Effector CD8-positive, alpha-beta T cell (primary cell): ENCODE measurements around the gene AHCTF1.
"Not testable (repeated sequence)": the region's sequence is repeated elsewhere in the genome, so short reads cannot be mapped to it uniquely, and the experiment has no call there.

ENCODE experiments used
- DNase-seq: peaks from one replicate; lab custom pipeline; 2025; lab: John Stamatoyannopoulos, UW

The AHCTF1 gene

GRCh38 chr1:246836209-246836966, 95.4 kb downstream of the AHCTF1 start:
- DNase-seq, result no peak

DNA sequence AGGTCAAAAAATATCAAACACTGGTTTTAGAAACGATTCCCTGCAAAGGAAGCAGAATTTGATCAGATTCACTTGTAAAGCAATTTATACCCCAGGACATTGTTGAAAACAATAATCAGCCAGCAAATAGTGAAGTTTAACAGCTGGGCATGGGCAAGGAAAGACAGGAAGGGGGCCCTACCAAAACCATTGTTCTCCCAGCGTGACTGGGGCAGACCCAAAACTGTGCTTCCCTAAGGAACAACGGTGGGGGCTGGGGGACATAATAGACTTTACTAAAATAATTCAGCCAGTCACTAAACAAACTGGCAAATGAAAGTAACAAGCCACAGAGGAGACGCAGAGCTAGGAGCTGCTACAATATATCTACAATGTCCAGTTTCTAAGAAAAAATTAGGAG, 100.2 kb downstream of the AHCTF1 start:
- no peak for DNase-seq

- DNase-seq, result no peak
Measured at GRCh38 chr1:246828818-246829217, 102.9 kb downstream of the AHCTF1 start.

GRCh38 chr1:246827396-246827795, 104.4 kb downstream of the AHCTF1 start:
- DNase-seq, result no peak

DNA sequence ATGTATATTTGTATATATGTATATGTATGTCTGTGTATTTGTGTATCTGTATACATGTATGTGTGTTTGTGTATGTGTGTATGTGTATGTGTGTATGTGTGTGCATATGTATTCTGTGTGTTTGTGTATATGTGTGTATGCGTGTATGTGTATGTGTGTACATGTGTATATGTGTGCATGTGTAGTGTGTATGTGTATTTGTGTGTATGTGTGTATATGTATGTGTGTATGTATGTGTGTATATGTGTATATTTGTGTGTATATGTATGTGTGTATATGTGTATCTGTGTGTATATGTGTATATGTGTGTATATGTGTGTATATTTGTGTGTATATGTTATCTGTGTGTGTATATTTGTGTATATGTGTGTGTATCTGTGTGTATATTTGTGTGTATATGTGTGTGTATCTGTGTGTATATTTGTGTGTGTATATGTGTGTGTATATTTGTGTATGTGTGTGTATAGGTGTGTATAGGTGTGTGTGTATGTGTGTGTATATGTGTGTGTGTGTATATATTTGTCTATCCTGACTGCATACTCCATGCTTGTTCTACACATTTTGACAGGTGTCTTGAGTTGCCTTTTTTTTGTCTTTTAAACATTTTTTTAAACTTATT, 106.1 kb downstream of the AHCTF1 start:
- DNase-seq, result no peak

GRCh38 chr1:246824541-246824940, 107.2 kb downstream of the AHCTF1 start:
- DNase-seq, result no peak

DNA sequence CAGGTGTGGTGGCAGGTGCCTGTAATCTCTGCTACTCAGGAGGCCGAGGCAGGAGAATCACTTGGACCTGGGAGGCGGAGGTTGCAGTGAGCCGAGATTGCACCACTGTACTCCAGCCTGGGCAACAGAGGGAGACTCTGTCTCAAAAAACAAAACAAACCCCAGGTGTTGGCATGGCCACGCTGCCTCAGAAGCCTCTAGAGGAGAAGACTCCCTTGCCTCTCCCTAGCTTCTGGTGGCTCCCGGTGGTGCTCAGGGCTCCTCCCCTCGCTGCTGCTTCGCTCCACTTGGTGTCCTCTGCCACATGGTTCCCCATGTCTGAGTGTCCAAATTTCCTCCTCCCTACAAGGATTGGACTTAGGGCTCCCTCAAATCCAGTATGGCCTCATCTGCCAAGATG, 109.6 kb downstream of the AHCTF1 start:
- DNase-seq, result not testable (repeated sequence)

DNA sequence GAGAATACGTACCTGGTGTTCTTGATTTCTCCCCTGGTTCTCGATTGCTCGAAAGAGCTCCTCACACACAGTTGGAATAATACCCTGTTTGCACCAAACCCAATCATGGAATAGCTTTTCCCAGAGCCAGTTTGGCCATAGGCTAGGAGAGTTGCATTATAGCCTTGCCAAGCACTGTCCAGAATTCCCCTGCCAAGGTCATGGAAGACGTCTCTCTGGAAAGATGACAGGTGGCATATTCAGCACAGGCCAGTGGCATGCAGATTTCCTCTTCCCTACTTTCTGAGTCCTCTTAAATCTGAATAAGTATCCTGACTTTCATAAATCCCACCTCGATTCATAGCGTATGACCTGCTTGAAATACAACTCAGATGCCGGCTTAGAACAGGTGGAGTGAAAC, 111.1 kb downstream of the AHCTF1 start:
- no peak for DNase-seq

DNA sequence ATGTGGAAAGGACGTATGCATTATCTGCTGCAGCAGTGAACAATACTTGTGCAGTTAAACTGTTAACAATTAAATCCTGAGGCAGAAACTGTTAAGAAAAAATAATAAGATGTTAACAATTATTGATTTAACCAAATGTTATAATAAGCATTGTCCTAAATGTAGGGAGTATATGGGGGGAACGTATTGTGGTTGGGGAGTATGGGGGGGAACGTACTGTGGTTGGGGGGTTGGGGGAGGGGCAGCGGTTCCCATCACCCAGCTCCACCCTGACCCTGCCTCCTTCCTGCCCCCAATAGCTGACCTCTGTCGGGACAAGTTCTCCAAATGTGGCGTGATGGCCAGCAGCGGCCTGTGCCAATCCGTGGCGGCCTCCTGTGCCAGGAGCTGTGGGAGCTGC, 114.0 kb downstream of the AHCTF1 start:
- peak; percentile 22 for DNase-seq

GRCh38 chr1:246815693-246816270, 116.0 kb downstream of the AHCTF1 start:
- no peak for DNase-seq

DNA sequence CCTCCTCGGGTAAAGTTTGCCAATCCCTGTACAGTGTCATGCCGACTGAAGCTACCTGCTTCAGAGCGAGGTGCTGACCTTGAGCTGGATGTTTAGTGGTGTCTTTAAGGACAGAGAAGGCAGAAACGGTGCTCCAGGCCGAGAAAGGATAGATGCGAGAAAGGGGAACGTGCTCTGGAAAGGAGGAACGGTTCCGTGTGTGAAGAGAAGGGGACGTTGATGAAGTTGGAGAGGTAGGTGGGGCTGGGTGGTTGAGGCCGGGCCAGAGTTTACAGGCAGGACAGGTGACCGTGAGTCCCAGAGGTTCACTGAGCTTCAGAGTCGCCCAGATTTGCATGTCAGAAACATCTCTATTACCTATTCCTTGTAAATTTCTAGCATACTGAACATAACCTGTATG, 116.9 kb downstream of the AHCTF1 start:
- no peak for DNase-seq

DNA sequence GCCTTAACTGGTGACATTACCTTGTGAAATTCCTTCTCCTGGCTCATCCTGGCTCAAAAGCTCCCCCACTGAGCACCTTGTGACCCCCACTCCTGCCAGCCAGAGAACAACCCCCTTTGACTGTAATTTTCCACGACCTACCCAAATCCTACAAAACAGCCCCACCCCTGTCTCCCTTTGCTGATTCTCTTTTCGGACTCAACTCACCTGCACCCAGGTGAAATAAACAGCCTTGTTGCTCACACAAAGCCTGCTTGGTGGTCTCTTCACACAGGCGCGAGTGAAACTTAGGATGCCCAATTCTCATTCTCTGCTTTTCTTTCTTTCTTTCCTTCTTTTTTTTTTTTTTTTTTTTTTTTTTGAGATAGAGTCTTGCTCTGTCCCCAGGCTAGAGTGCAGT, 118.4 kb downstream of the AHCTF1 start:
- not testable (repeated sequence) for DNase-seq

- DNase-seq, result no peak
Measured at GRCh38 chr1:246811985-246812384, 119.8 kb downstream of the AHCTF1 start.

DNA sequence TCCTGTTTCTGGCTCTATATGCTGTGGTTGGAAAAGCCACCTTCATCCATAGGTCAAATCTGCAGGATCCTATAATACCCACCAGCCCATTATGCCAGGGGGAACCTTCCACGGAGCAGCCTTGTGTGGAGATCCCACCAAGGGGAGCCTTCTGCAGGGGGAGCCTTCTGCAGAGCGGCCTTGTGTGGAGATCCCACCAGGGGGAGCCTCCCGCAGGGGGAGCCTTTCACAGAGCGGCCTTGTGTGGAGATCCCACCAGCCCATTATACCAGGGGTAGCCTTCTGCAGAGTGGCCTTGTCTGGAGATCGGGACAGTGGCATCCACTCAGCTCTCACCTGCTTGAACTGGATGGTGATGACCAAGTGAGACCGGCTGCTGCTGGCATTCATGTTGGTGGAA, 122.3 kb downstream of the AHCTF1 start:
- no peak for DNase-seq

GRCh38 chr1:246805135-246805716, 126.5 kb downstream of the AHCTF1 start:
- DNase-seq, result no peak

DNA sequence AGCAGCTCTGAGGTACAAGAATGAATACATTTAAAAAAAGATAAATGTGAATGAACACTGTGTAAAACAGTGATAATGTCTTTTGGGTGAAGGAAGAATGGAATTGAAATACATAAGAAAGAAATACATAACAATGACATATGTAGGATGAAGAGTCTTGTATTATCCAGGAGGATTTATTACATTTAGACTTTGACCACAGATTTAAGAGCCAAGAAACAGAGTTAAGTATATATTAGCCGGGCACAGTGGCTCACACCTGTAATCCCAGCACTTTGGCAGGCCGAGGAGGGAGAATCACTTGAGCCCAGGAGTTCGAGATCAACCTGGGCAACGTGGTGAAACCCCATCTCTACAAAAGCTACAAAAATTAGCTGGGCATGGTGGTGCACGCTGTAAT, 127.9 kb downstream of the AHCTF1 start:
- no peak for DNase-seq

DNA sequence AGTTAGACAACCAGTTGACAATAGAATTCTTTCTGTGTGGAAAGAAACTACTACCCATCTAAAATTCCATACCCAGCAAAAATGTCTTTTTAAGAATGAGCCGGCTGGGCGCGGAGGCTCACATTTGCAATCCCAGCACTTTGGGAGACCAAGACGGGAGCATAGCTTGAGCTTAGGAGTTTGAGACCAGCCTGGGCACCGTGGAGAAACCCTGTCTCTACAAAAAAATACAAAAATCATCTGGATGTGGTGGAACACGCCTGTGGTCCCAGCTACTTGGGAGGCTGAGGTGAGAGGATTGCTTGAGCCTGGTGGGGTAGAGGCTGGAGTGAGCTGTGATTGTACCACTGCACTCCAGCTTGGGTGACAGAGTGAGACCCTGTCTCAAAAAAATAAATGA, 128.4 kb downstream of the AHCTF1 start:
- no peak for DNase-seq

DNA sequence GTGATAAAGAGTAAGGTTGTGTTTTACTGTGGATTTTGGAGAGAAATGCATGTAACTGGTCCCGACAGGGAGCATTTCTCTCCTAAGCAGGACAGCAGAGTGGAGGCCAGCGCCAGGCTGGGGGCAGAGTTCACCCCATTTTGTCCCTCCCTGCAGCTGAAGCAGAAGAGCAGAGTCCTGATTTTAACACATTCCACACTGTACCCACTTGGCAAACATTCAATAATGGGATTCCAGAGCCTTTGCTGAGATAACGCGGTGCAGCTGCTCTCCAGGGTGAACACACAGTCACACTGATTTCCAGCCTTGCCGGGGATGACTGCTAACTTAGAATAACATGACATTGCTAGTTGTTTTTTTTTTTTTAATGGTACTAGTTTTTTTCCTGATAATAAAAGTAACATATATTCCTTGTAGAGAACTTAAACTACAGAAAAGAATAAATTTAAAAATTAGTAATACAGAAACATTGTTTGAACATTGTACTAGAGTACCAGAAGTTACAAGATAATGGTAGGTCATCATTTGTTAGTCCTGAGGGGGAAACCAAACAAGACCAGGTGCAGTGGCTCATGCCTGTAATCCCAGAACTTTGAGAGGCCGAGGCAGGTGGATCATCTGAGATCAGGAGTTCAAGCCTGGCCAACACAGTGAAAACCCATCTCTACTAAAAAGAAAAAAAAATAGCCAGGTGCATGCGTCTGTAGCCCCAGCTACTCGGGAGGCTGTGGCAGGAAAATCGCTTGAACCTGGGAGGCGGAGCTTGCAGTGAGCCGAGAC, 130.3 kb downstream of the AHCTF1 start:
- no peak for DNase-seq

DNA sequence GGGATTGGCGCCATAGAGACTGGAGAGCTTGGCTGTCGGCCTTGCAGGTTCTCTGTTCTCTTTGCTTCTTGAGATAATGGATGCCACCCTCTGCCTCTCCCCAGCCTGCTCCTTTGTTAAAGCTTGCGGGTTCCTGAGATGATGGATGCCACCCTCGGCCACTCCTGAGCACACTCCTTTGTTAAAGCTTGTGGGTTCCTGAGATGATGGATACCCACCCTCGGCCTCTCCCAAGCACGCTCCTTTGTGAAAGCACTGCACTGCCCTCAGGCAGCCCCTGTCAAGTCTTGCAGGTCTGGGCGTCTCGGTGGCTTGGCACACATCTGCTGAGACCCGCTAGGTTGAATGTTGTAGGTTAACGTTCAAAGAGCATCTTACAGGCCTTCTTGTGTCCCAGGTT, 131.0 kb downstream of the AHCTF1 start:
- DNase-seq, result no peak

GRCh38 chr1:246800356-246800755, 131.4 kb downstream of the AHCTF1 start:
- DNase-seq, result no peak

- DNase-seq, result no peak
Measured at GRCh38 chr1:246798606-246799496, 132.9 kb downstream of the AHCTF1 start.
